Activated CD8-positive, alpha-beta memory T cell treated with anti-CD3 and anti-CD28 coated beads for 1 hour (primary cell): Measurements from ENCODE around the gene PRR20C.
"Not testable (repeated sequence)": the region's sequence is repeated elsewhere in the genome, so short reads cannot be mapped to it uniquely, and the experiment has no call there.

Experiments
- DNase-seq, 2 donors: peaks; one replicate each; pipeline ENCODE4 v3.0.0-alpha.2; 2020; ENCODE audit warnings: low read depth in 1 of 2; ENCODE audit errors: extremely low read depth in 1 of 2

Gene PRR20C

DNA sequence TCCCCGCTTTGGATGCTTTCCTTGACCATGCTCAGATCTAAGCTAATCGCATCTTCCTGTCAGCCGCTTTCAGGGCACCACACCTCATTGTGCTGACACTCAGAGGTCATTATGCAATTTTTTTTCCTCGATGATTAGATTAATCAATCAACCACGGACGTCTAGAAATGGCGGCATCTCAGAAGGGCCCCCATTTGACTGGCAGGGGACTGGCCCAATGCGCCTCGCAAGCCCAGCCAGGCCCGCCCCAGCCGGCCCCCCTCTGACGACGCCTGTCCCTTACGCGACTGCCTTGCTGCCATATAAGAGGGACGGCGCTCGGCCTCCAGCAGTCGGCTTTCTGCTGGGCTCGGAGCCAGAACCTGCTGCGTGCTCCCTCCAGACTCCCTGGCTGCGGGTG is at the start of gene PRR20C:
Gene PRR20C, plus strand, starts transcription at position 301 of the 400 bp plus-strand sequence. CDS start 387 bp downstream, outside the sequence.
- DNase-seq: not testable (repeated sequence)

DNA sequence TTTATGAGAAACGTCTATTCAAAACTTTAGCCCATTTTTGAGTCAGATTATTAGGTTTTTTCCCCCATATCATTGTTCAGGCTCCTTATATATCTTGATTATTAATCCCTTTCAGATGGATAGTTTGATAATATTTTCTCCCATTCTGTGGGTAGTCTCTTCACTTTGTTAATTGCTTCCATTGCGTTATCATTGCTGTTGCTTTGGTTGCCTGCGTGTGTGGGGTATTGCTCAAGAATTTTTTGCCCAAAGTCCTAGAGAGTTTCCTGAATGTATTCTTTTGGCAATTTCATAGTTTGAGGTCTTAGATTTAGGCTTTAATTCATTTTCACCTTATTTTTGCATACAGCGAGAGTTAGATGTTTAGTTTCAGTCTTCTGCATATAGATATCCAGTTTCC is 38.9 kb upstream of the PRR20C start:
- DNase-seq: no peak

DNA sequence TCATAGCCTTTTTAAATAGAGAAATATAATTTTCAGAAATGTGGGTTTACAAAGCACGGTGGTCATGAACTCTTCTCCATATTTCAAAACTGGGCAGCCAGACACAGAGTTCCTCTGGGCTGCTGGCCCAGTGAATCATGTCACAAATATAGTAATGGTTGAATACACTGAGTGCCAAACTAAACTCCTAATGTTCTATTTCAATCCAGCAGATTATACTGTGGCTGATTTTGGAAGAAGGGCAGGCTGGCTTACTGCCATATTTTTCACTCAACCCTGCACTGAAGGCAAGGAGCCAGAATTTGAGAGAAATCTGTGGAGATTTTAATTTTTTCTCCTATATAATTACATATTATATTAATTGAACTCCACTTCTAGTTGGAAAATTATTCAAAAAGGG is 30.2 kb upstream of the PRR20C start:
- DNase-seq: no peak

DNA sequence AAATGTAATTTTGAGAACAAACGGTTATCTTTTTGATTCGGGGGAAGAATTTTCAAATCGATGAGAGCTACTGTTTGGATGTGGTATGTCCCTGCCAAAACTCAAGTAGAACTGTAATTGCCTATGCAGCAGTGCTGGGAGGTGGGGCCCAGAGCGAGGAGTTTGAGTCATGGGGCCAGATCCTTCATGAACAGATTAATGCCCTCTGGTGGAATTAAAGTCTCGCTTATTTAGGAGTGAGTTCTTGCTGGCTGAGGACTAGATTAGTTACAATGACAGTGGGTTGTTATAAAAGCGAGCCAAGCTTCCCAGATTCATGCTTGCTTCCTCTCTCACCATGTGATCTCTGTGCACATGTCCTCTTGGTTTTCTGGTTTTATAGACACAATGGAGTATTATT is 25.0 kb upstream of the PRR20C start:
- no peak for DNase-seq

DNA sequence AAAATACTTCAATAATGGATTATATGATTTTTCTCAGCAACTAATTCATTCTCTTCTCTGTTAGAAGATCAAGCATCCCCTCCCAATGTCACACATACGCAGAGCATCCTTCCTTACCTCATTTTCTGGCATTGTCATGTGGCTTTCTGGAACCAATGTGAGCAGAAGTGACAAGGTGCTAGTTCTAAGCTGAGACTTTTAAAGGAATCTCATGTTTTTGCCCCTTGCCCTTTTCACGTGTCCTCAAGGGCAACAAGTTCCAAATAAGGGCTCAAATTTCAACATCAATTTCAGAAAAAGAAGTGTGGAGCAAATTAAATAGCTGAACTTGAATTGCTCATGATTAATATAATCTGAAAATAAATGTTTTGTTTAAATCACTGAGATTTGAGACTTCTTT is 17.8 kb upstream of the PRR20C start:
- DNase-seq: no peak

DNA sequence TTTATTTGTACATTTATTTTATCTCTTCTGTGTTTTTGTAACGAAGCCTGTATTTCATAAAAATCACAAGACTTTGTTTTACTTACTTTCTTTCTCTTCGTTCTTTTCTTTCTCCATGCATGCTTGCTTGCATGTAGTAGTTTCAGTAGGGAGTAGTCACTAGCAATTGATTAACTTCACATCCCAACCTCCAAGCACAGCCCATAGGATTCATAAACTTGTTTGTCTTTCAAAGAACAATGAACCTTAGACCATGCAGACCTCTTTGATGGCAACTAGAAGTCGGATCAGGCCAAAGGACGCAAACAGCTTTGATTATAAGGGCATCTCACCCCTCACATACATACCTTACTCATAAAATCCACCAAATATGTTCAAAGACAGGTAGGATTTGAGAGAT is 16.3 kb upstream of the PRR20C start:
- no peak for DNase-seq

DNA sequence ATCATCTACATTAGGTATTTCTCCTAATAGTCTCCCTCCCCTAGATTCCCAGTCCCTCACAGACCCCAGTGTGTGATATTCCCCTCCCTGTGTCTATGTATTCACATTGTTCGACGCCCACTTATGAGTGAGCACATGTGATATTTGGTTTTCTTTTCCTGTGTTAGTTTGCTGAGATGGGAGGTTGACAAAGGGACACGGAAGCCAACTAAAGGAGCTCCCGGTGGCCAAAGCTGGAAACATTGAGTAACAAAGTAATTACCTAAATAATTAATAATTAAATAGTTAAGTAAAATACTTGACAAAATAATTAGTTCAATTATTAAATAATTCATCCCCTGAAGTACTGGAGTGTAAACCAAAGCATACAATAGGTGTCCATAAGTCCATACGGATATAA is 14.9 kb upstream of the PRR20C start:
- DNase-seq: no peak

DNA sequence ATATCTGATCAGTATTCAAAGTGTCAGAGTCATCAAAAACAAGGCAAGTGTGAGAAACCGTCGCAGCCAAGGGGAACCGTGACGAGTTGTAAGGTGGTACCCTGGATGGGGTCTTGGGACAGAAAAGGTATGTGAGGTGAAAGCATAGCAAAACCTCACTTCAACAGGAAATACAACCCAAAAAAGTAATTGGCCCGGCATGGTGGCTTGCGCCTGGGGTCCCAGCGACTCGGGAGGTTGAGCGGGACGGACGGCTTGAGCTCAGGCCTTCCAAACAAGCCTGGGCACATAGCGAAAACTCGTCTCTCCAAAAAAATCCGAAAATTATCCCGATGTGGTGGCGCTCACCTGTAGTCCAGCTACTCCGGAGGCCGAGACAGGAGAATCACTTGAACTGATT is 14.1 kb upstream of the PRR20C start:
- not testable (repeated sequence) for DNase-seq

DNA sequence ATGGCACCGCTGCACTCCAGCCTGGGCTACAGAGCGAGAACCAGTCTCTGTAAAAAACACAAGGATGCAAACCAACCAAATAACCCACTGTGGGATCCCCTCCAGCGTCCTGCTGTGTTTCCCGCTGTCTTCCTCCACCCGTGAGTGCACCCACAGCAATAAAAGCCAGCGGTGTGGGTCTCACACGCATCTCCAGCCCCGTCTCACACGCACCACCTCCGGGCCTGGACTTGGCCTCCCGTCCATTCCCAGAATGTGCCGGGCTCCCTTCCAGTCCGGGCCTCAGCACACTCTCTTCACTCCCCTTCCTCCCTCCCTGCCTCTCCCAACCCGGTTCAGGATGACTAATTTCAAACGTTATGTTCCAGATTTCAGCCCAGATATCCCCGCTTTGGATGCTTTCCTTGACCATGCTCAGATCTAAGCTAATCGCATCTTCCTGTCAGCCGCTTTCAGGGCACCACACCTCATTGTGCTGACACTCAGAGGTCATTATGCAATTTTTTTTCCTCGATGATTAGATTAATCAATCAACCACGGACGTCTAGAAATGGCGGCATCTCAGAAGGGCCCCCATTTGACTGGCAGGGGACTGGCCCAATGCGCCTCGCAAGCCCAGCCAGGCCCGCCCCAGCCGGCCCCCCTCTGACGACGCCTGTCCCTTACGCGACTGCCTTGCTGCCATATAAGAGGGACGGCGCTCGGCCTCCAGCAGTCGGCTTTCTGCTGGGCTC is 13.5 kb upstream of the PRR20C start, which contains the start of gene PRR20A:
Gene PRR20A, plus strand, starts transcription at position 684 of the 734 bp plus-strand sequence. CDS start 387 bp downstream, outside the sequence.
- not testable (repeated sequence) for DNase-seq

DNA sequence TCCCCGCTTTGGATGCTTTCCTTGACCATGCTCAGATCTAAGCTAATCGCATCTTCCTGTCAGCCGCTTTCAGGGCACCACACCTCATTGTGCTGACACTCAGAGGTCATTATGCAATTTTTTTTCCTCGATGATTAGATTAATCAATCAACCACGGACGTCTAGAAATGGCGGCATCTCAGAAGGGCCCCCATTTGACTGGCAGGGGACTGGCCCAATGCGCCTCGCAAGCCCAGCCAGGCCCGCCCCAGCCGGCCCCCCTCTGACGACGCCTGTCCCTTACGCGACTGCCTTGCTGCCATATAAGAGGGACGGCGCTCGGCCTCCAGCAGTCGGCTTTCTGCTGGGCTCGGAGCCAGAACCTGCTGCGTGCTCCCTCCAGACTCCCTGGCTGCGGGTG is 6.7 kb upstream of the PRR20C start, which contains the start of gene PRR20B:
Gene PRR20B, plus strand, starts transcription at position 301 of the 400 bp plus-strand sequence. CDS start 387 bp downstream, outside the sequence.
- DNase-seq: not testable (repeated sequence)

DNA sequence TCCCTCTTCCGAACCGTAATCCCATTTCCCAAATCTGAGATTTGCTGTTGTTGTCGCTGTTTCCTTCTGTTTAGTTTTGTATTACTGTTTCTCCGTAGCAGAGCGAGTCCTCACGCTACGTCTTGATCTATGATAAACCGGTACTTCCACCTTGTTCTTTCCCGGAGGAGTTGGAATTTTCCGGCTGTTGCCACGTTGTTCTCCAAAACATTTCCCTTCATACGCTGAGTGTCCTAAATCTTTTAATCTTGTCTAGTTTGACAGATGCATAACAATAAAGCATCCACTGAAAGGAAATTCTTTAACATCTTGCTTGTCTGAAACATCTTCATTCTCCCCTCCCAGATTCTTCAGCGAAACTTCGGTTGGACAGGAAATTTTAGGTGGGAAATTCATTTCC is 5.8 kb upstream of the PRR20C start:
- DNase-seq: not testable (repeated sequence)

DNA sequence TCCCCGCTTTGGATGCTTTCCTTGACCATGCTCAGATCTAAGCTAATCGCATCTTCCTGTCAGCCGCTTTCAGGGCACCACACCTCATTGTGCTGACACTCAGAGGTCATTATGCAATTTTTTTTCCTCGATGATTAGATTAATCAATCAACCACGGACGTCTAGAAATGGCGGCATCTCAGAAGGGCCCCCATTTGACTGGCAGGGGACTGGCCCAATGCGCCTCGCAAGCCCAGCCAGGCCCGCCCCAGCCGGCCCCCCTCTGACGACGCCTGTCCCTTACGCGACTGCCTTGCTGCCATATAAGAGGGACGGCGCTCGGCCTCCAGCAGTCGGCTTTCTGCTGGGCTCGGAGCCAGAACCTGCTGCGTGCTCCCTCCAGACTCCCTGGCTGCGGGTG is 6.5 kb downstream of the PRR20C start, which contains the start of gene PRR20D:
Gene PRR20D, plus strand, starts transcription at position 301 of the 400 bp plus-strand sequence. CDS start 387 bp downstream, outside the sequence.
- DNase-seq: not testable (repeated sequence)

DNA sequence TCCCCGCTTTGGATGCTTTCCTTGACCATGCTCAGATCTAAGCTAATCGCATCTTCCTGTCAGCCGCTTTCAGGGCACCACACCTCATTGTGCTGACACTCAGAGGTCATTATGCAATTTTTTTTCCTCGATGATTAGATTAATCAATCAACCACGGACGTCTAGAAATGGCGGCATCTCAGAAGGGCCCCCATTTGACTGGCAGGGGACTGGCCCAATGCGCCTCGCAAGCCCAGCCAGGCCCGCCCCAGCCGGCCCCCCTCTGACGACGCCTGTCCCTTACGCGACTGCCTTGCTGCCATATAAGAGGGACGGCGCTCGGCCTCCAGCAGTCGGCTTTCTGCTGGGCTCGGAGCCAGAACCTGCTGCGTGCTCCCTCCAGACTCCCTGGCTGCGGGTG is 13.0 kb downstream of the PRR20C start, which contains the start of gene PRR20E:
Gene PRR20E, plus strand, starts transcription at position 301 of the 400 bp plus-strand sequence. CDS start 387 bp downstream, outside the sequence.
- not testable (repeated sequence) for DNase-seq

DNA sequence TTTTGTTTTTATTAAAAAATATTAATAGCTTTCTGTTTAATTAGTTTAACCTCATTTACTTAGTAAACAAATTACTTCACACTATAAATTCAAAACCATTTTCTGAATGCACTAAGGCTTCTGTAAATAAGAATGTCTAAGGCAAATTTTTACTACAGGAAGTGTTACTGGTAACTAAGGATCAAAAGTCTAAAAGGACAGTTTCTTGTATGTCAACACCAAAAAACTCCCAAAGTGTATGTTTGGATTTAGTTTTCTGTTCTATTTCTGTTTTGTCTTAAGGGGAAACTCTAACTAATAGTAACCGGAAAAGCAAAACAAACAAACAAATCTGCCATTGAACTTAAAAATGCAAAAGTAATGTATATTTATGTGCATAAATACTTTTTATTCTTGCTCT is 37.8 kb downstream of the PRR20C start:
- DNase-seq: no peak
